Measurements from ENCODE around the gene PSKH1.

Gene PSKH1

DNA sequence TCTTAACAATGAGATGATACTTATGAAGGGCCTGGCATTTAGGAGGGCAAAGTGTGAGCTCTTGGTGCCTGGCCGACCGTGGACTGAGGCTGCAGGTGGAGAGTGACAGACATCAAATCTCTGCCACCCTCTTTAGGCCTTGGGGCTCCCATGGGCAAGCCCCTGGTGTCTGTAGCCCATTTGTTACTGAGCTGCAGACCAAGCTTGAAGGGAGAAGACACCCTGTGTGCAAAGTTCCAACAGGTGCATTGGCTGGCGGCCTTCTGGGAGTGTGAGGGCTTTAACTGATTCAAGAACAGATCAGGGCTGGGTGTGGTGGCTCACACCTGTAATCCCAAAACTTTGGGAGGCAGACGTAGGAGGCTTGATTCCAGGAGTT, 39.4 kb downstream of the PSKH1 start:
- Histone ChIP-seq H3K4me3 (ENCODE audit: low read length, poor library complexity, severe bottlenecking) (no peak overlapping the region), H3K9ac (ENCODE audit: low read depth, low read length, poor library complexity, severe bottlenecking) (no peak overlapping the region), H3K4me2 (ENCODE audit: low read depth, low read length, poor library complexity, severe bottlenecking) (no peak overlapping the region), H2AFZ (ENCODE audit: low read length) (no peak overlapping the region), H3K4me1 (ENCODE audit: insufficient read depth, low read length, poor library complexity, severe bottlenecking) (peaks cover 8% of the 10 kb centered on the region), H3K36me3 (ENCODE audit: insufficient read depth, low read length) (peaks cover 10% of the 10 kb centered on the region; the same call in 1 of the 2 replicates), H4K20me1 (ENCODE audit: insufficient read depth, low read length, poor library complexity, severe bottlenecking) (peaks cover 7% of the 10 kb centered on the region), H3K9me2 (replicated peaks; ENCODE audit: low read depth, low read length) (no peaks in the 10 kb centered on the region), H3K79me2 (ENCODE audit: insufficient read depth, low read length) (peaks cover 22% of the 10 kb centered on the region), H3K9me3 (ENCODE audit: insufficient read depth, low read depth, low read length) (no peaks in the 10 kb centered on the region), H3F3A (ENCODE audit: low read depth) (no peaks in the 10 kb centered on the region), H3K27me3 (ENCODE audit: insufficient read depth, low read length, poor library complexity, severe bottlenecking) (no peaks in the 10 kb centered on the region)
- no peak for TF ChIP-seq EZH2phosphoT487 (IDR thresholded peaks at IDR 0.05; ENCODE audit: borderline replicate concordance)
- TF ChIP-seq, protein P1, sequence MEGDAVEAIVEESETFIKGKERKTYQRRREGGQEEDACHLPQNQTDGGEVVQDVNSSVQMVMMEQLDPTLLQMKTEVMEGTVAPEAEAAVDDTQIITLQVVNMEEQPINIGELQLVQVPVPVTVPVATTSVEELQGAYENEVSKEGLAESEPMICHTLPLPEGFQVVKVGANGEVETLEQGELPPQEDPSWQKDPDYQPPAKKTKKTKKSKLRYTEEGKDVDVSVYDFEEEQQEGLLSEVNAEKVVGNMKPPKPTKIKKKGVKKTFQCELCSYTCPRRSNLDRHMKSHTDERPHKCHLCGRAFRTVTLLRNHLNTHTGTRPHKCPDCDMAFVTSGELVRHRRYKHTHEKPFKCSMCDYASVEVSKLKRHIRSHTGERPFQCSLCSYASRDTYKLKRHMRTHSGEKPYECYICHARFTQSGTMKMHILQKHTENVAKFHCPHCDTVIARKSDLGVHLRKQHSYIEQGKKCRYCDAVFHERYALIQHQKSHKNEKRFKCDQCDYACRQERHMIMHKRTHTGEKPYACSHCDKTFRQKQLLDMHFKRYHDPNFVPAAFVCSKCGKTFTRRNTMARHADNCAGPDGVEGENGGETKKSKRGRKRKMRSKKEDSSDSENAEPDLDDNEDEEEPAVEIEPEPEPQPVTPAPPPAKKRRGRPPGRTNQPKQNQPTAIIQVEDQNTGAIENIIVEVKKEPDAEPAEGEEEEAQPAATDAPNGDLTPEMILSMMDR (conservative IDR thresholded peaks at IDR 0.05; ENCODE audit: low read length) = no peak

DNA sequence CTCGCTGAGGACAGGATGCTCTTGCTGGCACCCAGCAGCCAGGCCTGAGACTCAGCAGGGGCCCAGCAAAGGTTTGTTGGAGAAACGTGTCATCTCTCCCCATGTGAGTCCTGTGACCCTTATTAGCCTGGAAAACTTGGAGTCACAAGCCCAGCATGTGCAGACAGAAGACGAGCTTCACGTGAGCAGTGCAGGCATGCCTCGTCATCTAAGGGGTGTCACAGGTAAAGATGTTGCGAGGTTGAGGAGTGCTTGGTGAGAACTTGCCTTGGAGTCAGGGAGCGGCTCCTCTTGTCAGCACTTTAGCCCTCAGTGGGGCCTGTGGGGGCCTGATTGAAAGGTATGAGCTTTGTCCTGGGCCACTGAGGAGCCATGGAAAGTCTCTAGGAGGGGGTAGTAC, 40.8 kb downstream of the PSKH1 start:
- Histone ChIP-seq H3K79me2 (ENCODE audit: insufficient read depth, low read length) (peaks cover 30% of the 10 kb centered on the region), H3F3A (ENCODE audit: low read depth) (no peaks in the 10 kb centered on the region), H4K20me1 (ENCODE audit: insufficient read depth, low read length, poor library complexity, severe bottlenecking) (peaks cover 7% of the 10 kb centered on the region), H3K9me2 (replicated peaks; ENCODE audit: low read depth, low read length) (no peaks in the 10 kb centered on the region), H3K36me3 (ENCODE audit: insufficient read depth, low read length) (peaks cover 1% of the 10 kb centered on the region; the same call in 1 of the 2 replicates), H3K9me3 (ENCODE audit: insufficient read depth, low read depth, low read length) (no peaks in the 10 kb centered on the region), H3K27me3 (ENCODE audit: insufficient read depth, low read length, poor library complexity, severe bottlenecking) (no peaks in the 10 kb centered on the region), H3K4me3 (ENCODE audit: low read length, poor library complexity, severe bottlenecking) (no peak overlapping the region), H3K4me2 (ENCODE audit: low read depth, low read length, poor library complexity, severe bottlenecking) (no peak overlapping the region), H3K4me1 (ENCODE audit: insufficient read depth, low read length, poor library complexity, severe bottlenecking) (peaks cover 9% of the 10 kb centered on the region), H3K9ac (ENCODE audit: low read depth, low read length, poor library complexity, severe bottlenecking) (no peak overlapping the region), H2AFZ (ENCODE audit: low read length) (no peak overlapping the region)
- no peak for TF ChIP-seq EZH2phosphoT487 (IDR thresholded peaks at IDR 0.05; ENCODE audit: borderline replicate concordance)
- TF ChIP-seq, protein P1 (conservative IDR thresholded peaks at IDR 0.05; ENCODE audit: low read length) = no peak

DNA sequence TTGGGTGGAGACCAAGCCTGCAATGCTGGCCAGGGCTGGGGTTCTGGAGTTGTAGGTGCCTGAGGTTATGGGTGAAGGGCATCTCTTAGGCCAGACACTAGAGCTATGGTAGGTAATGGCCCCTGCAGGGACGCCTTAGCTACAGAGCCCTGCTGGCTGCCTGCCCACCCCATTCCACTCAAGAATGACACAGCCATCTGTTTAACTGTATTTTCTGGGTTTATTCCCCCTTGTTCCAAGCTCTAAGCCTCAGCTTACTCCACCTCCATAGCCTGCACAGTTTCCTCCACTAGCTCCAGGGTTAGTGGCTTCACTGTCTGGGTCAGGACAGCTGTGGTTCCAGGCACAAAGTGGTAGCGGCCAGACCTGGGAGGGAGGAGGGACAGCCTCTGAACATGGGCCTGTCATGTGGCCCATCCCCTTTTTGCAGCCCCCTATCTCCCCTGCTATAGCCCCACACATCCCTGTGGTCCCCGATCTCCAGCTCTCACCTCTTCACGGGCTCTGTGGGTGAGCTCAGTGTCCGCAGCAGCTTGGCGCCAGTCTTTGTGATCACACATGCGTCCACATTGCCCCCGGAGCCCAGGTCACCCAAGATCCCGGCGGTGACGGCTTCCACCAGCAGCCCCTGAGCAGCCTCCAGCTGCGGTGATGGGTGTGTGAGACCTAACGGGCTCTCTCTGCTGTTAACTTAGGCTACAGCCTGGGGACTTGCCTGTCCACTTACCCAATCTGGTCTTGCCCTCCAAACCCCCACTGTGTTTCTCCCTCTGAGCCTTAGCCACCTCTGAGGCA, 41.4 kb downstream of the PSKH1 start:
- TF ChIP-seq EZH2phosphoT487 (IDR thresholded peaks at IDR 0.05; ENCODE audit: borderline replicate concordance) = no peak
- TF ChIP-seq, protein P1 (conservative IDR thresholded peaks at IDR 0.05; ENCODE audit: low read length) = no peak

More for the DNA sequence above, 41.4 kb downstream of the PSKH1 start:
- peaks cover 30% of the 10 kb centered on the region for H3K79me2 ChIP-seq (ENCODE audit: insufficient read depth, low read length)
- H3K9me3 ChIP-seq (ENCODE audit: insufficient read depth, low read depth, low read length) = no peaks in the 10 kb centered on the region
- peak overlapping the region; percentile 96 for H3K9ac ChIP-seq (ENCODE audit: low read depth, low read length, poor library complexity, severe bottlenecking)
- no peaks in the 10 kb centered on the region for H3K27me3 ChIP-seq (ENCODE audit: insufficient read depth, low read length, poor library complexity, severe bottlenecking)
- H4K20me1 ChIP-seq (ENCODE audit: insufficient read depth, low read length, poor library complexity, severe bottlenecking) = peaks cover 7% of the 10 kb centered on the region
- H3K36me3 ChIP-seq (ENCODE audit: insufficient read depth, low read length) = no peaks in the 10 kb centered on the region; the same call in 1 of the 2 replicates
- H2AFZ ChIP-seq (ENCODE audit: low read length) = no peak overlapping the region
- peaks cover 11% of the 10 kb centered on the region for H3K4me1 ChIP-seq (ENCODE audit: insufficient read depth, low read length, poor library complexity, severe bottlenecking)
- H3K4me3 ChIP-seq (ENCODE audit: low read length, poor library complexity, severe bottlenecking) = peak overlapping the region; percentile 80
- no peaks in the 10 kb centered on the region for H3K9me2 ChIP-seq (replicated peaks; ENCODE audit: low read depth, low read length)
- H3F3A ChIP-seq (ENCODE audit: low read depth) = no peaks in the 10 kb centered on the region
- H3K4me2 ChIP-seq (ENCODE audit: low read depth, low read length, poor library complexity, severe bottlenecking) = peak overlapping the region; percentile 84

Measured in Loucy (cell line).